HCT116 (cell line): ENCODE results near the gene C11orf21. TPM values are rescaled to one million over a fixed set of nuclear protein-coding genes. Genes with fewer than 3 reads are reported as not detected.

Experiments used
- ATAC-seq: fragments of 200-7000 bp; cut with Tn5 transposase; 2 replicates; pipeline ENCODE4 v1.9.1; 2020; ENCODE audit warnings: mild to moderate bottlenecking, moderate library complexity
- BruUV-seq: library from RNA; stranded (reverse); fragments of 400-500 nt; replicated peaks from 2 replicates; lab custom pipeline; 2021; lab: Mats Ljungman, UMichigan
- CTCF ChIA-PET: fragments of 300-600 bp; sonication (Branson Sonifier 250); formaldehyde crosslinking; loops from one replicate; lab custom pipeline; 2021; ENCODE audit warnings: antibody characterized with exemption; lab: Charles Lee
- POLR2A ChIA-PET: fragments of 300-600, 350-600 bp; sonication (Branson Sonifier 250); formaldehyde crosslinking; loops from one replicate; lab custom pipeline; 2021; ENCODE audit warnings: antibody characterized with exemption; lab: Charles Lee
- RAD21 ChIA-PET, 2 experiments: fragments of 300-600 bp; sonication (Branson Sonifier 250); formaldehyde crosslinking; loops; one replicate each; lab custom pipeline; 2023; ENCODE audit warnings: low total read pairs in 2 of 2; ENCODE audit not compliant: uncharacterized antibody in 2 of 2, unreplicated experiment in 2 of 2, low non-redundant PET in 1 of 2; lab: Charles Lee
- DNase-seq: peaks from one replicate; pipeline ENCODE4 v3.0.0-alpha.2; 2010; ENCODE audit warnings: low read depth, low spot score
- H2AFZ ChIP-seq: fragments of 200-600 bp; shearing (Covaris generic), sonication (generic); 2 replicates; pipeline ENCODE4 v1.6.1; 2017; ENCODE audit warnings: low read depth, mixed run types, mixed read lengths, antibody characterized with exemption, low read length; ENCODE audit not compliant: poor library complexity, severe bottlenecking
- H3K27ac ChIP-seq: 2 replicates; pipeline ENCODE4 v1.5.1; 2012; ENCODE audit warnings: low read depth, low read length
- H3K27me3 ChIP-seq: fragments of 200-600 bp; sonication (generic); 2 replicates; pipeline ENCODE4 v1.6.1; 2016; ENCODE audit warnings: mixed run types, low read length, mixed read lengths; ENCODE audit not compliant: insufficient read depth
- H3K36me3 ChIP-seq, 2 experiments: fragments of 200-500 bp in 1 of 2; fragments of 200-600 bp in 1 of 2; sonication (Bioruptor generic) in 1 of 2; sonication (generic) in 1 of 2; 2 replicates each; pipeline versions ENCODE4 v1.5.1 to v1.6.1; 2014 to 2016; ENCODE audit warnings: low read length in 2 of 2, inconsistent platforms in 1 of 2, mixed read lengths in 1 of 2, mixed run types in 1 of 2; ENCODE audit not compliant: insufficient read depth in 2 of 2, control insufficient read depth in 1 of 2
- H3K4me1 ChIP-seq, 2 experiments: fragments of 200-600 bp in 1 of 2; sonication (generic) in 1 of 2; 2 replicates each; pipeline versions ENCODE4 v1.5.1 to v1.6.1; 2012 to 2017; ENCODE audit warnings: low read length in 2 of 2, inconsistent platforms in 1 of 2, mild to moderate bottlenecking in 1 of 2, mixed read lengths in 1 of 2, mixed run types in 1 of 2, moderate library complexity in 1 of 2; ENCODE audit not compliant: insufficient read depth in 2 of 2, control insufficient read depth in 1 of 2
- H3K4me2 ChIP-seq: fragments of 200-600 bp; sonication (generic); 2 replicates; pipeline ENCODE4 v1.6.1; 2017; ENCODE audit warnings: mixed run types, low read length, mixed read lengths
- H3K4me3 ChIP-seq, 2 experiments: fragments of 200-600 bp in 1 of 2; sonication (generic) in 1 of 2; replicated peaks in 1 of 2; 2 replicates each; pipeline ENCODE4 v1.5.1; 2011 to 2016; ENCODE audit warnings: low read length in 2 of 2, control low read depth in 1 of 2, low read depth in 1 of 2, mild to moderate bottlenecking in 1 of 2, mixed read lengths in 1 of 2, mixed run types in 1 of 2
- H3K79me2 ChIP-seq: fragments of 200-600 bp; sonication (generic); 2 replicates; pipeline ENCODE4 v1.6.1; 2017; ENCODE audit warnings: mild to moderate bottlenecking, mixed run types, low read length, moderate library complexity, mixed read lengths; ENCODE audit not compliant: insufficient read depth
- H3K9ac ChIP-seq: fragments of 200-600 bp; sonication (generic); 2 replicates; pipeline ENCODE4 v1.6.1; 2016; ENCODE audit warnings: low read length, mixed read lengths
- H3K9me2 ChIP-seq: fragments of 200-600 bp; sonication (generic), shearing (Covaris generic); 2 replicates; pipeline ENCODE4 v1.6.1; 2017; ENCODE audit warnings: mixed run types, mild to moderate bottlenecking, moderate library complexity; ENCODE audit not compliant: insufficient read depth
- H3K9me3 ChIP-seq, 2 experiments: fragments of 200-500 bp in 1 of 2; fragments of 200-600 bp in 1 of 2; sonication (Bioruptor generic) in 1 of 2; sonication (generic) in 1 of 2; 2 replicates each; pipeline ENCODE4 v1.6.1; 2014 to 2017; ENCODE audit warnings: low read length in 2 of 2, mixed read lengths in 2 of 2, inconsistent platforms in 1 of 2, low read depth in 1 of 2, mild to moderate bottlenecking in 1 of 2, mixed run types in 1 of 2, moderate library complexity in 1 of 2; ENCODE audit not compliant: control insufficient read depth in 1 of 2, insufficient read depth in 1 of 2
- H4K20me1 ChIP-seq: fragments of 200-600 bp; sonication (generic), shearing (Covaris generic); 2 replicates; pipeline ENCODE4 v1.6.1; 2017; ENCODE audit warnings: mixed run types, mild to moderate bottlenecking, moderate library complexity; ENCODE audit not compliant: insufficient read depth
- EZH2 ChIP-seq: fragments of 200-600 bp; sonication (generic); IDR thresholded peaks from 2 replicates; pipeline ENCODE4 v1.6.1; 2017; ENCODE audit warnings: antibody characterized with exemption, mixed run types
- EZH2phosphoT487 ChIP-seq: fragments of 200-600 bp; IDR thresholded peaks from 2 replicates; pipeline ENCODE4 v1.6.1; 2018; ENCODE audit warnings: antibody characterized with exemption, borderline replicate concordance
- POLR2A ChIP-seq: IDR thresholded peaks from 2 replicates; pipeline ENCODE4 v1.7.0; 2011; ENCODE audit warnings: borderline replicate concordance; ENCODE audit not compliant: insufficient read depth, insufficient read length; ENCODE audit errors: extremely low read depth
- RAD21 ChIP-seq: IDR thresholded peaks from 2 replicates; pipeline ENCODE4 v1.6.1; 2012; ENCODE audit warnings: low read depth, mild to moderate bottlenecking
- SIN3A ChIP-seq: IDR thresholded peaks from 2 replicates; pipeline ENCODE4 v1.6.1; 2012; ENCODE audit warnings: low read depth
- TCF7L2 ChIP-seq: IDR thresholded peaks from 2 replicates; pipeline ENCODE4 v1.7.0; 2011; ENCODE audit warnings: borderline replicate concordance, inconsistent platforms; ENCODE audit not compliant: insufficient read depth, insufficient read length; ENCODE audit errors: extremely low read depth
- intact Hi-C: fragments of 100-400 bp; cut with micrococcal nuclease; formaldehyde crosslinking; loops from 2 replicates; pipeline ENCODE4 v1.10.0; 2022
- total RNA-seq: library from RNA; stranded (reverse); gene quantifications from one replicate; pipeline ENCODE4 v1.2.1, GENCODE V29; 2021; ENCODE audit not compliant: unreplicated experiment

C11orf21 gene
- total RNA-seq, 1 experiment from 2014 or later, result not detected

- RAD21 ChIA-PET, result no interaction called here
- intact Hi-C loops, result no loop called here
These were observed 15.8 kb upstream of the C11orf21 start for GRCh38 chr11:2317354-2318050.

DNA sequence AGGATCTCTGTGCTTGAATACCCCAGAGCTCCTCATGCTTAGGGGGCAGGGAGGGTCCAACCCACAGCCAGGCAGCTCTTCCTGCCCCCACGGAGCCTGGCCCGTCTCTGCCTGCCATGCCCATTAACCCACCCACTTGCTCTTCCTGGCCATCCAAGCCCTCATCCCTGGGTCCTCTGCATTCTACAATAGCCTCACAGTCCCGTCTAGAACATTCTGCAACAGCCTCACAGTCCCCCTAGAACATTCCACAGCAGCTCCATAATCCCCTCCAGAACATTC lies 15.2 kb upstream of the C11orf21 start:
- no peak overlapping the region for H3K27ac ChIP-seq
- intact Hi-C loops, result no loop called here
- POLR2A ChIA-PET, result no interaction called here
- H3K9ac ChIP-seq, result no peak overlapping the region
- no peak overlapping the region for H3K4me3 ChIP-seq
- H3K9me2 ChIP-seq, result no peaks in the 10 kb centered on the region
- H3K9me3 ChIP-seq, result no peaks in the 10 kb centered on the region
- H4K20me1 ChIP-seq, result no peaks in the 10 kb centered on the region
- 0 out of 2 replicates have a peak, but pooled peaks cover 3% of the 10 kb centered on the region for H3K27me3 ChIP-seq
- no peak overlapping the region for H2AFZ ChIP-seq
- peaks cover 0 to 18% of the 10 kb centered on the region in 2 experiments for H3K4me1 ChIP-seq
- no peaks in the 10 kb centered on the region for H3K79me2 ChIP-seq
- H3K4me2 ChIP-seq, result no peak overlapping the region
- no peaks in the 10 kb centered on the region for H3K36me3 ChIP-seq
- no peak for TF ChIP-seq EZH2
- no peak for TF ChIP-seq TCF7L2
- no peak for TF ChIP-seq POLR2A
- no peak for TF ChIP-seq EZH2phosphoT487
- TF ChIP-seq SIN3A, result no peak
- BruUV-seq, result no TSS peak
- DNase-seq, result no peak
- RAD21 ChIA-PET, result no interaction called here
- CTCF ChIA-PET, result no interaction called here
- no peak for ATAC-seq

More at GRCh38 chr11:2317354-2318050, 15.8 kb upstream of the C11orf21 start:
- no peak overlapping the region for H3K4me3 ChIP-seq
- CTCF ChIA-PET, result interaction anchor here (1.3 kb wide), 1 partner anchor 12 kb away, joined by 3 read pairs; no protein-coding TSS in a partner anchor
- H3K9me3 ChIP-seq, result no peaks in the 10 kb centered on the region
- no TSS peak for BruUV-seq
- no peaks in the 10 kb centered on the region for H4K20me1 ChIP-seq
- no peak for DNase-seq
- H3K36me3 ChIP-seq, result no peaks in the 10 kb centered on the region
- H3K4me1 ChIP-seq, result peaks cover 0 to 12% of the 10 kb centered on the region in 2 experiments
- H3K27me3 ChIP-seq, result 0 out of 2 replicates have a peak, but pooled peaks cover 3% of the 10 kb centered on the region
- H3K79me2 ChIP-seq, result no peaks in the 10 kb centered on the region
- H3K9ac ChIP-seq, result no peak overlapping the region
- TF ChIP-seq RAD21, result no peak
- TF ChIP-seq, all 23 proteins: peak for 0
- no peaks in the 10 kb centered on the region for H3K9me2 ChIP-seq
- POLR2A ChIA-PET, result no interaction called here
- no peak overlapping the region for H2AFZ ChIP-seq
- no peak overlapping the region for H3K4me2 ChIP-seq
- H3K27ac ChIP-seq, result no peak overlapping the region
- no peak for ATAC-seq
